Transverse colon (tissue), 4 donors: ENCODE data around the gene IL36B. TPM values are rescaled to one million over a fixed set of nuclear protein-coding genes. Genes with fewer than 3 reads are reported as not detected.

ENCODE experiments used
- DNase-seq: peaks from one replicate; pipeline ENCODE4 v3.0.0-alpha.2; 2019
- H3K27ac ChIP-seq, 4 donors: fragments of 200-600 bp; sonication (generic); 2 replicates each; pipeline ENCODE4 v1.5.1; 2016 to 2018; ENCODE audit warnings: inconsistent platforms in 4 of 4
- H3K27me3 ChIP-seq: fragments of 200-600 bp; sonication (generic); 2 replicates; pipeline ENCODE4 v1.5.1; 2017; ENCODE audit warnings: inconsistent platforms
- H3K36me3 ChIP-seq, 4 donors: fragments of 200-600 bp; sonication (generic); 2 replicates each; pipeline ENCODE4 v1.5.1; 2017 to 2019; ENCODE audit warnings: inconsistent platforms in 4 of 4
- H3K4me1 ChIP-seq, 4 donors: fragments of 200-600 bp; sonication (generic); 2 replicates each; pipeline ENCODE4 v1.5.1; 2017 to 2020; ENCODE audit warnings: inconsistent platforms in 4 of 4
- H3K4me3 ChIP-seq, 4 donors: fragments of 200-600 bp; sonication (generic); 1 replicate in 1 of 4; 2 replicates in 3 of 4; pipeline versions ENCODE4 v1.5.1 to v1.6.1; 2017 to 2019; ENCODE audit warnings: inconsistent platforms in 4 of 4
- H3K9me3 ChIP-seq, 2 donors: fragments of 200-600 bp; sonication (generic); 2 replicates each; pipeline ENCODE4 v1.5.1; 2017 to 2019; ENCODE audit warnings: inconsistent platforms in 2 of 2
- CTCF ChIP-seq, 5 experiments: fragments of 200-600 bp in 3 of 5; fragments of 450-650 bp in 2 of 5; sonication (generic) in 3 of 5; IDR thresholded peaks; 1 replicate in 2 of 5; 2 replicates in 3 of 5; pipeline ENCODE4 v1.5.1; 2016 to 2017; ENCODE audit warnings: antibody characterized with exemption in 5 of 5, inconsistent platforms in 3 of 5, mild to moderate bottlenecking in 2 of 5, moderate library complexity in 1 of 5
- EP300 ChIP-seq: sonication (generic); formaldehyde crosslinking; IDR thresholded peaks from one replicate; pipeline ENCODE4 v1.6.1; 2017; ENCODE audit warnings: antibody characterized with exemption, low read depth
- POLR2A ChIP-seq: fragments of 450-650 bp; IDR thresholded peaks from one replicate; pipeline ENCODE4 v1.6.1; 2016; ENCODE audit warnings: antibody characterized with exemption, mild to moderate bottlenecking, moderate library complexity
- POLR2AphosphoS5 ChIP-seq, 3 donors: sonication (generic); formaldehyde crosslinking; IDR thresholded peaks; one replicate each; pipeline ENCODE4 v1.6.1; 2016; ENCODE audit warnings: antibody characterized with exemption in 3 of 3
- WGBS, 2 donors: methylation state at CpG; one replicate each; pipeline ENCODE4 v1.1.5; 2018; ENCODE audit warnings: low coverage in 1 of 2; 5-methylcytosine and 5-hydroxymethylcytosine counted together
- in situ Hi-C, 4 donors: fragments of 200-750 bp; cut with MboI; loops; one replicate each; pipeline versions ENCODE4 v1.15.0 to v1.15.1; 2017; ENCODE audit warnings: low sequenced_read_pairs in 3 of 4, low pct_ligation_motif_present in 1 of 4, low pct_unique_long_range_greater_than_20kb in 1 of 4
- intact Hi-C: fragments of 100-400 bp; cut with DNase I; formaldehyde crosslinking; loops from one replicate; pipeline ENCODE4 v1.15.1; 2023; ENCODE audit warnings: low total_unique reads
- total RNA-seq, 4 donors: library from RNA; depleted of rRNA; stranded (reverse); fragments of >200 nt; gene quantifications; one replicate each; pipeline ENCODE4 v1.1.0, GENCODE V29; 2016

Gene IL36B
- total RNA-seq, 4 donors from 2014 or later: not detected

- DNase-seq: peak; percentile 16
These were observed 56.0 kb downstream of the IL36B start for GRCh38 chr2:112996635-112997034.

GRCh38 chr2:112995346-112995920 lies 57.2 kb downstream of the IL36B start:
- intact Hi-C loops: no loop called here
- in situ Hi-C loops: no loop called here
- WGBS, 2 donors: 78 to 90% methylated on average over 14 of the region's 14 CpGs

More at GRCh38 chr2:112996635-112997034, 56.0 kb downstream of the IL36B start:
- intact Hi-C loops (no loop called here), in situ Hi-C loops (no loop called here)
- H3K4me3 ChIP-seq: no peak overlapping the region
- peaks cover 24 to 27% of the 10 kb centered on the region in 2 donors for H3K9me3 ChIP-seq
- no peak for TF ChIP-seq POLR2AphosphoS5 (IDR thresholded peaks at IDR 0.05)
- TF ChIP-seq EP300: no peak
- no peak for TF ChIP-seq CTCF (IDR thresholded peaks at IDR 0.05)
- no peak for TF ChIP-seq POLR2A
- H3K27me3 ChIP-seq: no peaks in the 10 kb centered on the region
- H3K36me3 ChIP-seq: no peaks in the 10 kb centered on the region
- 20 to 71% methylated on average over 1 to 6 of the region's 6 CpGs for WGBS, 2 donors
- H3K4me1 ChIP-seq: no peaks in the 10 kb centered on the region
- H3K27ac ChIP-seq: no peak overlapping the region

GRCh38 chr2:112994648-112995047 lies 58.0 kb downstream of the IL36B start:
- no peak for DNase-seq
- TF ChIP-seq EP300 (no peak), POLR2AphosphoS5 (IDR thresholded peaks at IDR 0.05) (no peak), POLR2A (no peak), CTCF (IDR thresholded peaks at IDR 0.05) (no peak)
- no peaks in the 10 kb centered on the region for H3K27me3 ChIP-seq
- H3K36me3 ChIP-seq: no peaks in the 10 kb centered on the region
- WGBS, 2 donors: 83 to 89% methylated on average over 1 to 2 of the region's 2 CpGs
- no peak overlapping the region for H3K4me3 ChIP-seq
- H3K27ac ChIP-seq: no peak overlapping the region
- H3K9me3 ChIP-seq: peaks cover 14 to 17% of the 10 kb centered on the region in 2 donors
- in situ Hi-C loops: no loop called here
- no peaks in the 10 kb centered on the region for H3K4me1 ChIP-seq
- intact Hi-C loops: no loop called here

More at GRCh38 chr2:112995346-112995920, 57.2 kb downstream of the IL36B start:
- Histone ChIP-seq H3K4me3 (no peak overlapping the region), H3K9me3 (peaks cover 15 to 21% of the 10 kb centered on the region in 2 donors), H3K27me3 (no peaks in the 10 kb centered on the region), H3K27ac (no peak overlapping the region), H3K36me3 (no peaks in the 10 kb centered on the region), H3K4me1 (no peaks in the 10 kb centered on the region)
- no peak for TF ChIP-seq CTCF (IDR thresholded peaks at IDR 0.05)
- no peak for TF ChIP-seq EP300
- no peak for TF ChIP-seq POLR2AphosphoS5 (IDR thresholded peaks at IDR 0.05)
- no peak for TF ChIP-seq POLR2A
- DNase-seq: no peak

GRCh38 chr2:112993831-112994230 lies 58.8 kb downstream of the IL36B start:
- intact Hi-C loops (no loop called here), in situ Hi-C loops (no loop called here)
- no peak overlapping the region for H3K4me3 ChIP-seq
- H3K4me1 ChIP-seq: no peaks in the 10 kb centered on the region
- no peak for DNase-seq
- TF ChIP-seq POLR2A: no peak
- TF ChIP-seq EP300: no peak
- no peak for TF ChIP-seq POLR2AphosphoS5 (IDR thresholded peaks at IDR 0.05)
- no peak for TF ChIP-seq CTCF (IDR thresholded peaks at IDR 0.05)
- peaks cover 16 to 18% of the 10 kb centered on the region in 2 donors for H3K9me3 ChIP-seq
- no peaks in the 10 kb centered on the region for H3K27me3 ChIP-seq
- no peaks in the 10 kb centered on the region for H3K36me3 ChIP-seq
- no peak overlapping the region for H3K27ac ChIP-seq
